ENCODE data around the gene ANKRD18B.

DNA sequence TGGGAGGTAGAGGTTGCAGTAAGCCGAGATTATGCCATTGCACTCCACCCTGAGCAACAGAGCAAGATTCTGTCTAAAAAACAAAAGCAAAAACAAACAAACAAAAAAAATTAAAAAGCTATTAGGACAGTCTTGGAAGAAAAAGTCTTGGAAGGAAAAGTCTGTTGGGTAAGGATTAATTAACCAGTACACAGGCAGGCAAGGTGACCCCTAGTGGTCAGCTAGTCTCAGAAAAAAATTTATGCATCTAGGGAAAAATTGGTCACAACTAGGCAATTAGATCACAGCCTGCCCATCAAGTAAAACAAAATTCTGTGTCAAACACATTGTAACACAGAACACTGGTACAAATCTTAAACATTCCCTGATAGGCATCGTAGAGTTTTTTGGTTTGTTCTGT lies 6.7 kb upstream of the ANKRD18B start:
- TF ChIP-seq, protein P1, sequence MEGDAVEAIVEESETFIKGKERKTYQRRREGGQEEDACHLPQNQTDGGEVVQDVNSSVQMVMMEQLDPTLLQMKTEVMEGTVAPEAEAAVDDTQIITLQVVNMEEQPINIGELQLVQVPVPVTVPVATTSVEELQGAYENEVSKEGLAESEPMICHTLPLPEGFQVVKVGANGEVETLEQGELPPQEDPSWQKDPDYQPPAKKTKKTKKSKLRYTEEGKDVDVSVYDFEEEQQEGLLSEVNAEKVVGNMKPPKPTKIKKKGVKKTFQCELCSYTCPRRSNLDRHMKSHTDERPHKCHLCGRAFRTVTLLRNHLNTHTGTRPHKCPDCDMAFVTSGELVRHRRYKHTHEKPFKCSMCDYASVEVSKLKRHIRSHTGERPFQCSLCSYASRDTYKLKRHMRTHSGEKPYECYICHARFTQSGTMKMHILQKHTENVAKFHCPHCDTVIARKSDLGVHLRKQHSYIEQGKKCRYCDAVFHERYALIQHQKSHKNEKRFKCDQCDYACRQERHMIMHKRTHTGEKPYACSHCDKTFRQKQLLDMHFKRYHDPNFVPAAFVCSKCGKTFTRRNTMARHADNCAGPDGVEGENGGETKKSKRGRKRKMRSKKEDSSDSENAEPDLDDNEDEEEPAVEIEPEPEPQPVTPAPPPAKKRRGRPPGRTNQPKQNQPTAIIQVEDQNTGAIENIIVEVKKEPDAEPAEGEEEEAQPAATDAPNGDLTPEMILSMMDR (IDR thresholded peaks at IDR 0.05), result no peak
- no peak for TF ChIP-seq POLR2A (IDR thresholded peaks at IDR 0.05)

Measured in ovary (tissue), 3 donors.